Measurements from ENCODE around the gene MVB12B.

DNA sequence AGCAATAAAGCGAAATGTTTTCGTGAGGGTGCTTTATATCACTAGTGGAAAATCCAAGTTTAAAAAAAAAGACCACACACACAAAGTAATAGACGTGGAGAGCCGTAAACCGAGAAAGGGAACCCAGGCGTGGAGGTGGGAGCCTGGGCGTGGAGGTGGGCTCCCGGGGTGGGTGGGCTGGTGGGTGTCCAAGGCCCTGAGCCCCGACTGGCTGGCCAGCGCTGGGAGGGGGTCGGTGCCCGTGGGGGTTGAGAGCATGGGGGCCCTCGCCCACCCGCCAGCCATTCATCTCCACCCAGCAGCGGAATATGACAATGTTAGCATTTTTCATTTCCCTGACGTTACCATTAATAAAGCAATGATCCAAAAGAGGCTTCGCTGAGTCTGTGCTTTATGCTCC lies 135.0 kb downstream of the MVB12B start:
- TF ChIP-seq POLR2A (IDR thresholded peaks at IDR 0.05) (no peak), POLR2AphosphoS5 (IDR thresholded peaks at IDR 0.05) (no peak), EP300 (IDR thresholded peaks at IDR 0.05) (no peak)
- TF ChIP-seq, protein P1, sequence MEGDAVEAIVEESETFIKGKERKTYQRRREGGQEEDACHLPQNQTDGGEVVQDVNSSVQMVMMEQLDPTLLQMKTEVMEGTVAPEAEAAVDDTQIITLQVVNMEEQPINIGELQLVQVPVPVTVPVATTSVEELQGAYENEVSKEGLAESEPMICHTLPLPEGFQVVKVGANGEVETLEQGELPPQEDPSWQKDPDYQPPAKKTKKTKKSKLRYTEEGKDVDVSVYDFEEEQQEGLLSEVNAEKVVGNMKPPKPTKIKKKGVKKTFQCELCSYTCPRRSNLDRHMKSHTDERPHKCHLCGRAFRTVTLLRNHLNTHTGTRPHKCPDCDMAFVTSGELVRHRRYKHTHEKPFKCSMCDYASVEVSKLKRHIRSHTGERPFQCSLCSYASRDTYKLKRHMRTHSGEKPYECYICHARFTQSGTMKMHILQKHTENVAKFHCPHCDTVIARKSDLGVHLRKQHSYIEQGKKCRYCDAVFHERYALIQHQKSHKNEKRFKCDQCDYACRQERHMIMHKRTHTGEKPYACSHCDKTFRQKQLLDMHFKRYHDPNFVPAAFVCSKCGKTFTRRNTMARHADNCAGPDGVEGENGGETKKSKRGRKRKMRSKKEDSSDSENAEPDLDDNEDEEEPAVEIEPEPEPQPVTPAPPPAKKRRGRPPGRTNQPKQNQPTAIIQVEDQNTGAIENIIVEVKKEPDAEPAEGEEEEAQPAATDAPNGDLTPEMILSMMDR (IDR thresholded peaks at IDR 0.05), result no peak
